ENCODE results near the gene KCNE2.

Gene KCNE2

DNA sequence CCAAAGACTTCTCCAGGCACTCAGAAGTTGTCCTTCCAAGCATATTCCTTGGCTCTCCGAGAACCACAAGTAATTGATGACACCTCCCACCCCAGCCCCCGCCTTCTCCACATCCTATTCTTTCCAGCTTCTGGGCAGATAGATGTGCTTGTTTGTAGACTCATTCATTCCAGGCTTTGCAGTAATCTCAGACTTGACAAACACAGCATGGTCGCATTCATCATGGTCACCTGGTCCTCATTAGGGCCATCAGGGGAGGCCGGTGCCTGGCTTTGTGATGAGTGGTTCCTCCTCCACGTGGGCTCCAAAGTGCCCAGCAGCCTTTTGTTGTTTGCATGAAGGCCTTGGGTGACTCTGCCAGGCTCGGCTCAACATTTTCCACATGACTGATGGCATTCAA, 28.5 kb upstream of the KCNE2 start:
- no peak overlapping the region for H3K4me3 ChIP-seq (ENCODE audit: low read depth, low read length)
- TF ChIP-seq, protein P1, sequence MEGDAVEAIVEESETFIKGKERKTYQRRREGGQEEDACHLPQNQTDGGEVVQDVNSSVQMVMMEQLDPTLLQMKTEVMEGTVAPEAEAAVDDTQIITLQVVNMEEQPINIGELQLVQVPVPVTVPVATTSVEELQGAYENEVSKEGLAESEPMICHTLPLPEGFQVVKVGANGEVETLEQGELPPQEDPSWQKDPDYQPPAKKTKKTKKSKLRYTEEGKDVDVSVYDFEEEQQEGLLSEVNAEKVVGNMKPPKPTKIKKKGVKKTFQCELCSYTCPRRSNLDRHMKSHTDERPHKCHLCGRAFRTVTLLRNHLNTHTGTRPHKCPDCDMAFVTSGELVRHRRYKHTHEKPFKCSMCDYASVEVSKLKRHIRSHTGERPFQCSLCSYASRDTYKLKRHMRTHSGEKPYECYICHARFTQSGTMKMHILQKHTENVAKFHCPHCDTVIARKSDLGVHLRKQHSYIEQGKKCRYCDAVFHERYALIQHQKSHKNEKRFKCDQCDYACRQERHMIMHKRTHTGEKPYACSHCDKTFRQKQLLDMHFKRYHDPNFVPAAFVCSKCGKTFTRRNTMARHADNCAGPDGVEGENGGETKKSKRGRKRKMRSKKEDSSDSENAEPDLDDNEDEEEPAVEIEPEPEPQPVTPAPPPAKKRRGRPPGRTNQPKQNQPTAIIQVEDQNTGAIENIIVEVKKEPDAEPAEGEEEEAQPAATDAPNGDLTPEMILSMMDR (IDR thresholded peaks at IDR 0.05; ENCODE audit: borderline replicate concordance, insufficient read depth, low read depth, low read length): no peak

DNA sequence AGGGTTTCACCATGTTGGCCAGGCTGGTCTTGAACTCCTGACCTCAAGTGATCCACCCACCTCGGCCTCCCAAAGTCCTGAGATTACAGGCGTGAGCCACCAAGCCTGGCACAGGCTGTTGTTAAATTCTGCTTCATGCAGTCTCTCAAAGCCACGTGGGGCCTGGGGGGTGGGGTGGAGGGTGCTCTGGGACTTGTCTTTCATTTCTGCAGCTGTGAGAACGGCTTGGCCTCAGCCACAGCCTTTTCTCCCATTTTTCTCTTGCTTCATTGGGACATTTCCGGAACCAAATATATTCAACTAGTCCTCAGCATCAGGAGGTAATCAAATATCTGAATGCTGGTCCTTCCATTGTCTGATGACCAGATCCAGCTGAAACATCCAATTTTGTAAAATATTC, 27.6 kb upstream of the KCNE2 start:
- TF ChIP-seq, protein P1 (IDR thresholded peaks at IDR 0.05; ENCODE audit: borderline replicate concordance, insufficient read depth, low read depth, low read length): no peak
- H3K4me3 ChIP-seq (ENCODE audit: low read depth, low read length): no peak overlapping the region

DNA sequence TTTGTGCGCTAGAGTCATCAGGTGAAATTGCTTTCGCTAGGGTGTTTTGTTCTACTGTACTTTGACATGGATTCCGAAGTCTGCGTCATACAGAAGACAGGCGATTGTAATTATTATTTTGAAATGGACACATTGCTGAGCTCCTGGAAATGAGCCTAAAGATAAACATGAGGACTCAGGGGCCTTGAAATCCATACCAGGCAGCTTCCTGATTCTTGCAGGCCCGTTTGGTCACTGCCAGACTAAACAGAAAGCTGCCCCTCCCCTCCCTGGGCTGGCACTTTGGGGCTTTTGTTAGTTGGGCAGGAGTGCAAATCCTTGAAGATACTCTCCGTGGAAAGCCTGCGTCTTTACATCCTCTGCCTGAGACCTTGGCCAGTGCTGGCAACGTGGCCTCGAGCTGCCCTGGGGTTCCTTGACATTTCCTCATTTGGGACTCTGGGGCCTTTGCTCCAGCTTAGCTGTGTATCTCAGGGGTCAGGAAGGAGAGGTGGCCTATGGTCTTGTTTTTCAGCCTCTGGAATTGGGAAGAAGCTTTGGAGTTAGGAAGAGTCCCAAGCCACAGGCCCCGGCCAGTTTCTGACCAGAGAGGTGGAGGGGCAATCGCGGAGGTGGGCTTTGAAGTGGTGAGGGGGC, 26.9 kb upstream of the KCNE2 start:
- TF ChIP-seq, protein P1 (IDR thresholded peaks at IDR 0.05; ENCODE audit: borderline replicate concordance, insufficient read depth, low read depth, low read length): no peak

DNA sequence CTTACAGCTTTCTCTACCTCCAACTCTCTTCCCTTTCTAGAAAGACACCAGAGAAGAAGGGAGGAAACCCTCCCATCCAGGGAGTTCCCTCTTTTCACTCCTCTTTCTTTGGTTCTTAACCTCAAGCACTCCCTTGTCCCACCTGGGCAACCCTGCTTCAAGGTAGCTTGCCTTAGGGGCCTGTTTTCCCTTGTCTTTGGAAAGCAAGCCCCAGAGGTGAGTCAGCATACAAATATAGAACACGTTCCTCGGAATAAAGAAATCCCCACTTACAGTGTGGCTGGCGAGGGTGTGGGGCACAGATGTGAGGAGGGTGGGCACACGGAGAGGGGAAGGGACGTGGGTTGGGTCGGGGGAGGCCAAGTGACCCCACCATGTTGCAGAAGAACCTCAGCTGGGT, 26.1 kb upstream of the KCNE2 start:
- TF ChIP-seq, protein P1 (IDR thresholded peaks at IDR 0.05; ENCODE audit: borderline replicate concordance, insufficient read depth, low read depth, low read length): no peak
- H3K4me3 ChIP-seq (ENCODE audit: low read depth, low read length): no peak overlapping the region

More for the DNA sequence above, 26.9 kb upstream of the KCNE2 start:
- H3K4me3 ChIP-seq (ENCODE audit: low read depth, low read length): no peak overlapping the region

DNA sequence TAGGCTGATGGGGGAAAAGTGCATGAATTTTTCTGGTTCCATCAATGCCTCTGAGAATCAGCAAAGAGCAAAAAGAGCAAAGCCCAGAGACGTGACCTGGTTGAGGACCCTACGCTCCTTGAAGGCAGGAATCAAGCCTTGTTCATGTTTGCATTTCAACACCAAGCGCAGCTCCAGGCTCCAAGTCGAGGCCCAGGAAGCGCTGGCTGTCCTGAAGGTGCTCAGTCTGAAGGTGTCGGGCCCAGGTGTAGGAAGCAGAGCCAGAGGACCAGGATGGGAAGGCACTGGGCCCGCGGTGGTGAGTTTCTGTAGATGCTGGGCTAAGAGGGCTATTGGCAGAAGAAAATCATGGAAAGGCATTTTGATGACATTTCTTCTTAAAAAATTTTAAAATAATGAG, 25.6 kb upstream of the KCNE2 start:
- TF ChIP-seq, protein P1 (IDR thresholded peaks at IDR 0.05; ENCODE audit: borderline replicate concordance, insufficient read depth, low read depth, low read length): no peak
- no peak overlapping the region for H3K4me3 ChIP-seq (ENCODE audit: low read depth, low read length)

GRCh38 chr21:34340061-34340460, 23.7 kb upstream of the KCNE2 start:
- TF ChIP-seq, protein P1 (IDR thresholded peaks at IDR 0.05; ENCODE audit: borderline replicate concordance, insufficient read depth, low read depth, low read length): no peak
- no peak overlapping the region for H3K4me3 ChIP-seq (ENCODE audit: low read depth, low read length)

GRCh38 chr21:34342476-34342875, 21.3 kb upstream of the KCNE2 start:
- no peak overlapping the region for H3K4me3 ChIP-seq (ENCODE audit: low read depth, low read length)
- TF ChIP-seq, protein P1 (IDR thresholded peaks at IDR 0.05; ENCODE audit: borderline replicate concordance, insufficient read depth, low read depth, low read length): no peak
